NCI-H1436 (cell line): ENCODE measurements around the gene NUMB.

Experiments used
- DNase-seq: peaks from one replicate; lab custom pipeline; 2025; lab: John Stamatoyannopoulos, UW

The NUMB gene

GRCh38 chr14:73261075-73261474 is 197.3 kb downstream of the NUMB start:
- DNase-seq: no peak

GRCh38 chr14:73260574-73260973 is 197.8 kb downstream of the NUMB start:
- no peak for DNase-seq

- no peak for DNase-seq
Measured at GRCh38 chr14:73259837-73260236, 198.5 kb downstream of the NUMB start.

- no peak for DNase-seq
Measured at GRCh38 chr14:73258845-73259611, 199.3 kb downstream of the NUMB start.

GRCh38 chr14:73258076-73258475 is 200.3 kb downstream of the NUMB start:
- DNase-seq: no peak

- no peak for DNase-seq
Measured at GRCh38 chr14:73255693-73256225, 202.6 kb downstream of the NUMB start.

GRCh38 chr14:73255005-73255400 is 203.3 kb downstream of the NUMB start:
- DNase-seq: no peak

- DNase-seq: no peak
Measured at GRCh38 chr14:73254247-73255004, 203.9 kb downstream of the NUMB start.

GRCh38 chr14:73253721-73254120 is 204.6 kb downstream of the NUMB start:
- DNase-seq: no peak

GRCh38 chr14:73253323-73253610 is 205.1 kb downstream of the NUMB start:
- DNase-seq: no peak

GRCh38 chr14:73252491-73253322 is 205.6 kb downstream of the NUMB start:
- DNase-seq: no peak

GRCh38 chr14:73251516-73252215 is 206.7 kb downstream of the NUMB start:
- DNase-seq: no peak

GRCh38 chr14:73250781-73251500 is 207.4 kb downstream of the NUMB start:
- DNase-seq: peak; percentile 71

- no peak for DNase-seq
Measured at GRCh38 chr14:73250317-73250713, 208.0 kb downstream of the NUMB start.

GRCh38 chr14:73249564-73250316 is 208.6 kb downstream of the NUMB start:
- DNase-seq: no peak

GRCh38 chr14:73249108-73249507 is 209.2 kb downstream of the NUMB start:
- no peak for DNase-seq

- no peak for DNase-seq
Measured at GRCh38 chr14:73248108-73248868, 210.1 kb downstream of the NUMB start.

GRCh38 chr14:73246387-73247150 is 211.8 kb downstream of the NUMB start:
- no peak for DNase-seq
